ENCODE results near the gene OBSL1. TPM values are rescaled to one million over a fixed set of nuclear protein-coding genes. Genes with fewer than 3 reads are reported as not detected.

Gene OBSL1
- total and polyA plus RNA-seq, 2 donors (not counting 1 experiment from before 2014, with no cell fraction given) = not detected

GRCh38 chr2:219572237-219573001 is 1.1 kb upstream of the OBSL1 start, which contains the start of gene INHA:
INHA (plus strand) TSS chr2:219572310; CDS start chr2:219572375, 65 bp downstream.
- ATAC-seq (ENCODE audit: low read depth) = no peak
- CTCF ChIA-PET = no interaction called here
- POLR2A ChIA-PET = no interaction called here
- H3K36me3 ChIP-seq (replicated peaks in 1 of 2; ENCODE audit: control extremely low read depth in 1 of 2, control insufficient read depth in 1 of 2, extremely low read depth in 1 of 2, insufficient read depth in 2 of 2, low read length in 1 of 2) = no peaks in the 10 kb centered on the region
- peaks cover 56% of the 10 kb centered on the region for H3K27me3 Mint-ChIP-seq
- H3K4me1 Mint-ChIP-seq = peaks cover 6% of the 10 kb centered on the region
- H3K27me3 ChIP-seq (replicated peaks in 1 of 4; ENCODE audit: control extremely low read depth in 1 of 4, control insufficient read depth in 3 of 4, insufficient read depth in 4 of 4, low read length in 3 of 4) = peaks cover 0 to 39% (median 18%) of the 10 kb centered on the region in 4 experiments
- no peak for DNase-seq
- peaks cover 0 to 4% (median 0%) of the 10 kb centered on the region in 3 donors for H3K9me3 ChIP-seq (ENCODE audit: control extremely low read depth in 1 of 3, control insufficient read depth in 2 of 3, insufficient read depth in 1 of 3, low read length in 2 of 3)
- 93% methylated on average over 9 of the region's 13 CpGs for WGBS (ENCODE audit: insufficient coverage)
- no peak within 1 kb of the TSS for H3K27ac Mint-ChIP-seq
- H3K4me3 ChIP-seq (ENCODE audit: control extremely low read depth in 1 of 5, extremely low read depth in 1 of 5, insufficient read depth in 1 of 5, low read depth in 2 of 5, low read length in 4 of 5) = peak within 1 kb of the TSS in 3 of 5 experiments; percentile 18 to 46 (median 37)
- peak within 1 kb of the TSS; percentile 79 for H3K4me2 ChIP-seq (replicated peaks; ENCODE audit: low read depth, low read length, poor library complexity, severe bottlenecking)
- no peak within 1 kb of the TSS for H3K9ac ChIP-seq (ENCODE audit: low read length)
- peak within 1 kb of the TSS; percentile 66 for H3K4me3 Mint-ChIP-seq
- H4K20me1 ChIP-seq (ENCODE audit: control insufficient read depth, insufficient read depth, low read length, poor library complexity, severe bottlenecking) = no peaks in the 10 kb centered on the region
- H3K4me1 ChIP-seq (ENCODE audit: control insufficient read depth in 2 of 2, insufficient read depth in 2 of 2, low read length in 2 of 2) = peaks cover 4 to 12% of the 10 kb centered on the region in 2 donors
- peak within 1 kb of the TSS; percentile 65 for H2AFZ ChIP-seq (ENCODE audit: insufficient read depth, low read depth, low read length, poor library complexity, severe bottlenecking)
- TF ChIP-seq EZH2 (IDR thresholded peaks at IDR 0.05; ENCODE audit: borderline replicate concordance, insufficient read depth, low read depth, low read length, poor library complexity, severe bottlenecking) (no peak), CTCF (IDR thresholded peaks at IDR 0.05) (no peak)
- no peak within 1 kb of the TSS for H3K27ac ChIP-seq (ENCODE audit: low read length in 2 of 2)
- intact Hi-C loops (cut with micrococcal nuclease) = no loop called here
- no peaks in the 10 kb centered on the region for H3K79me2 ChIP-seq (ENCODE audit: control insufficient read depth, insufficient read depth, low read length)
- no peaks in the 10 kb centered on the region for H3K9me3 Mint-ChIP-seq (ENCODE audit: insufficient read depth)

GRCh38 chr2:219570924-219571310 is 422 bp downstream of the OBSL1 start:
- CTCF ChIA-PET = interaction anchor here (1.1 kb wide), 1 partner anchor 10 kb away, joined by 4 read pairs; no protein-coding TSS in a partner anchor
- under 1% methylated on average over 40 of the region's 55 CpGs for WGBS (ENCODE audit: insufficient coverage)
- peaks cover 6% of the 10 kb centered on the region for H3K4me1 Mint-ChIP-seq
- H3K4me3 ChIP-seq (ENCODE audit: control extremely low read depth in 1 of 5, extremely low read depth in 1 of 5, insufficient read depth in 1 of 5, low read depth in 2 of 5, low read length in 4 of 5) = peak overlapping the region in 3 of 5 experiments; percentile 30 to 46 (median 37)
- intact Hi-C loops (cut with micrococcal nuclease) = no loop called here
- no peak for ATAC-seq (ENCODE audit: low read depth)
- peak overlapping the region; percentile 39 for H3K9ac ChIP-seq (ENCODE audit: low read length)
- H3K4me1 ChIP-seq (ENCODE audit: control insufficient read depth in 2 of 2, insufficient read depth in 2 of 2, low read length in 2 of 2) = peaks cover 4 to 12% of the 10 kb centered on the region in 2 donors
- no peaks in the 10 kb centered on the region for H4K20me1 ChIP-seq (ENCODE audit: control insufficient read depth, insufficient read depth, low read length, poor library complexity, severe bottlenecking)
- POLR2A ChIA-PET = no interaction called here
- no peak overlapping the region for H3K27ac Mint-ChIP-seq
- no peak for TF ChIP-seq CTCF (IDR thresholded peaks at IDR 0.05)
- no peak for TF ChIP-seq EZH2 (IDR thresholded peaks at IDR 0.05; ENCODE audit: borderline replicate concordance, insufficient read depth, low read depth, low read length, poor library complexity, severe bottlenecking)
- H2AFZ ChIP-seq (ENCODE audit: insufficient read depth, low read depth, low read length, poor library complexity, severe bottlenecking) = peak overlapping the region; percentile 65
- H3K9me3 Mint-ChIP-seq (ENCODE audit: insufficient read depth) = no peaks in the 10 kb centered on the region
- peak overlapping the region; percentile 45 for H3K4me3 Mint-ChIP-seq
- H3K36me3 ChIP-seq (replicated peaks in 1 of 2; ENCODE audit: control extremely low read depth in 1 of 2, control insufficient read depth in 1 of 2, extremely low read depth in 1 of 2, insufficient read depth in 2 of 2, low read length in 1 of 2) = no peaks in the 10 kb centered on the region
- H3K27me3 Mint-ChIP-seq = peaks cover 57% of the 10 kb centered on the region
- H3K27me3 ChIP-seq (replicated peaks in 1 of 4; ENCODE audit: control extremely low read depth in 1 of 4, control insufficient read depth in 3 of 4, insufficient read depth in 4 of 4, low read length in 3 of 4) = peaks cover 0 to 31% (median 18%) of the 10 kb centered on the region in 4 experiments
- peak overlapping the region; percentile 79 for H3K4me2 ChIP-seq (replicated peaks; ENCODE audit: low read depth, low read length, poor library complexity, severe bottlenecking)
- peaks cover 0 to 4% (median 0%) of the 10 kb centered on the region in 3 donors for H3K9me3 ChIP-seq (ENCODE audit: control extremely low read depth in 1 of 3, control insufficient read depth in 2 of 3, insufficient read depth in 1 of 3, low read length in 2 of 3)
- no peak for DNase-seq
- H3K27ac ChIP-seq (ENCODE audit: low read length in 2 of 2) = no peak overlapping the region
- H3K79me2 ChIP-seq (ENCODE audit: control insufficient read depth, insufficient read depth, low read length) = no peaks in the 10 kb centered on the region
